A673 (cell line): ENCODE measurements around the gene BABAM2.

Experiments used
- CTCF ChIP-seq: fragments of 300-800, 200-600 bp; sonication (generic); conservative IDR thresholded peaks from 2 replicates; pipeline ENCODE4 v1.5.1; 2017; ENCODE audit warnings: low read depth, mild to moderate bottlenecking, antibody characterized with exemption, low read length, moderate library complexity, mixed read lengths
- EZH2 ChIP-seq: fragments of 200-600 bp; sonication (generic); IDR thresholded peaks from 2 replicates; pipeline ENCODE4 v1.6.1; 2017; ENCODE audit warnings: borderline replicate concordance, low read depth, mild to moderate bottlenecking, mixed read lengths, antibody characterized with exemption, low read length; ENCODE audit not compliant: poor library complexity, severe bottlenecking

- TF ChIP-seq CTCF (no peak), EZH2 (no peak)
These were observed 390.1 kb downstream of the BABAM2 start for GRCh38 chr2:28280619-28281018.
